GM20431 (cell line): ENCODE data around the gene ITFG2.
"Not testable (repeated sequence)": the region's sequence is repeated elsewhere in the genome, so short reads cannot be mapped to it uniquely, and the experiment has no call there.

Experiments used
- in situ Hi-C: fragments of 300-500 bp; cut with MseI, MboI; formaldehyde crosslinking; loops from one replicate; pipeline ENCODE4 v1.15.0; 2020; ENCODE audit warnings: low sequenced_read_pairs; ENCODE audit not compliant: unreplicated experiment

ITFG2 gene

GRCh38 chr12:2858334-2858733 lies 45.9 kb downstream of the ITFG2 start:
- in situ Hi-C loops, result no loop called here

GRCh38 chr12:2858944-2859421 lies 46.5 kb downstream of the ITFG2 start:
- in situ Hi-C loops, result no loop called here

- in situ Hi-C loops, result no loop called here
These were observed 47.7 kb downstream of the ITFG2 start for GRCh38 chr12:2860170-2860569.

GRCh38 chr12:2862876-2863275 lies 50.4 kb downstream of the ITFG2 start:
- in situ Hi-C loops, result no loop called here

GRCh38 chr12:2863402-2863801 lies 50.9 kb downstream of the ITFG2 start:
- in situ Hi-C loops, result not testable (repeated sequence)

GRCh38 chr12:2864198-2864597 lies 51.7 kb downstream of the ITFG2 start:
- in situ Hi-C loops, result no loop called here

GRCh38 chr12:2868986-2869632 lies 56.6 kb downstream of the ITFG2 start:
- in situ Hi-C loops, result not testable (repeated sequence)
